GM18868 (cell line): ENCODE measurements around the gene TLCD3A.
A peak's percentile ranks its signal among the peaks of the same experiment; 100 is the strongest.

ENCODE experiments used
- ATAC-seq: cut with Tn5 transposase; IDR thresholded peaks from one replicate; pipeline ENCODE4 v1.9.1; 2021; ENCODE audit warnings: mild to moderate bottlenecking, moderate library complexity; ENCODE audit not compliant: unreplicated experiment

Gene TLCD3A

GRCh38 chr17:705863-706262, 26.5 kb upstream of the TLCD3A start:
- no peak for ATAC-seq

- no peak for ATAC-seq
These were observed 24.3 kb upstream of the TLCD3A start for GRCh38 chr17:708132-708531.

GRCh38 chr17:718075-718474, 14.3 kb upstream of the TLCD3A start:
- no peak for ATAC-seq

- no peak for ATAC-seq
These were observed 11.5 kb upstream of the TLCD3A start for GRCh38 chr17:720706-721539.

GRCh38 chr17:721540-721937, 10.9 kb upstream of the TLCD3A start:
- ATAC-seq = no peak

- ATAC-seq = no peak
These were observed 7.3 kb upstream of the TLCD3A start for GRCh38 chr17:725084-725483.

- no peak for ATAC-seq
These were observed 6.7 kb upstream of the TLCD3A start for GRCh38 chr17:725746-726145.

- ATAC-seq = no peak
These were observed 6.0 kb upstream of the TLCD3A start for GRCh38 chr17:726271-726919.

GRCh38 chr17:728911-729310, 3.5 kb upstream of the TLCD3A start:
- no peak for ATAC-seq

- peak; percentile 21 for ATAC-seq
These were observed 741 bp upstream of the TLCD3A start for GRCh38 chr17:731644-732066.

GRCh38 chr17:732902-733720, 715 bp downstream of the TLCD3A start:
- peak; percentile 47 for ATAC-seq

GRCh38 chr17:733743-734142, 1.3 kb downstream of the TLCD3A start:
- ATAC-seq = no peak

- no peak for ATAC-seq
These were observed 5.2 kb downstream of the TLCD3A start for GRCh38 chr17:737561-738113.

GRCh38 chr17:740240-741017, 8.0 kb downstream of the TLCD3A start:
- peak; percentile 80 for ATAC-seq

- ATAC-seq = no peak
These were observed 9.9 kb downstream of the TLCD3A start for GRCh38 chr17:742147-742793.

GRCh38 chr17:743139-743538, 10.7 kb downstream of the TLCD3A start:
- no peak for ATAC-seq

- no peak for ATAC-seq
These were observed 12.5 kb downstream of the TLCD3A start for GRCh38 chr17:744937-745336.

GRCh38 chr17:745406-745805, 13.0 kb downstream of the TLCD3A start:
- ATAC-seq = no peak

GRCh38 chr17:746181-746580, 13.8 kb downstream of the TLCD3A start:
- ATAC-seq = no peak
